ENCODE data around the gene VPS72.

GRCh38 chr1:151199873-151200581, 10.0 kb upstream of the VPS72 start:
- TF ChIP-seq CTCF (IDR thresholded peaks at IDR 0.05) (no peak), POLR2A (IDR thresholded peaks at IDR 0.05) (no peak)
